SJCRH30 (cell line): Measurements from ENCODE around the gene KCNAB1. TPM values are rescaled to one million over a fixed set of nuclear protein-coding genes. Genes with fewer than 3 reads are reported as not detected.
"Not testable (repeated sequence)": the region's sequence is repeated elsewhere in the genome, so short reads cannot be mapped to it uniquely, and the experiment has no call there.

ENCODE experiments used
- DNase-seq, 2 experiments: peaks; one replicate each; pipeline ENCODE4 v3.0.0-alpha.2; 2015 to 2020
- H3K27ac ChIP-seq: fragments of 250-450 bp; sonication (Bioruptor Pico); 2 replicates; pipeline ENCODE4 v1.5.1; 2020; ENCODE audit warnings: mild to moderate bottlenecking, moderate library complexity
- H3K27me3 ChIP-seq: fragments of 250-450 bp; sonication (Bioruptor Pico); 2 replicates; pipeline ENCODE4 v1.5.1; 2020; ENCODE audit warnings: mild to moderate bottlenecking, moderate library complexity
- H3K36me3 ChIP-seq: fragments of 250-450 bp; sonication (Bioruptor Pico); 2 replicates; pipeline ENCODE4 v1.5.1; 2020; ENCODE audit warnings: mild to moderate bottlenecking, moderate library complexity
- H3K4me1 ChIP-seq: fragments of 250-450 bp; sonication (Bioruptor Pico); 2 replicates; pipeline ENCODE4 v1.5.1; 2020; ENCODE audit warnings: mild to moderate bottlenecking, moderate library complexity
- H3K4me3 ChIP-seq: fragments of 250-450 bp; sonication (Bioruptor Pico); 2 replicates; pipeline ENCODE4 v1.5.1; 2020; ENCODE audit warnings: mild to moderate bottlenecking, moderate library complexity
- H3K9me3 ChIP-seq: fragments of 250-450 bp; sonication (Bioruptor Pico); replicated peaks from 2 replicates; pipeline ENCODE4 v1.5.1; 2020; ENCODE audit warnings: mild to moderate bottlenecking, moderate library complexity
- total RNA-seq: library from RNA; depleted of rRNA; stranded (reverse); fragments of >200 nt; shearing (Covaris generic); gene quantifications from 2 replicates; pipeline ENCODE4 v1.2.3, GENCODE V29; 2014

Gene KCNAB1
- total RNA-seq, 1 experiment from 2014 or later, result not detected

- H3K27ac ChIP-seq, result no peak overlapping the region
- no peaks in the 10 kb centered on the region for H3K4me1 ChIP-seq
Measured at GRCh38 chr3:156126467-156126866, 6.1 kb downstream of the KCNAB1 start.

GRCh38 chr3:156131241-156131640 is 10.9 kb downstream of the KCNAB1 start:
- Histone ChIP-seq H3K9me3 (no peaks in the 10 kb centered on the region), H3K27me3 (no peaks in the 10 kb centered on the region), H3K36me3 (no peaks in the 10 kb centered on the region), H3K27ac (no peak overlapping the region), H3K4me3 (no peak overlapping the region), H3K4me1 (no peaks in the 10 kb centered on the region)
- no peak for DNase-seq

More at GRCh38 chr3:156126467-156126866, 6.1 kb downstream of the KCNAB1 start:
- Histone ChIP-seq H3K27me3 (no peaks in the 10 kb centered on the region), H3K9me3 (no peaks in the 10 kb centered on the region), H3K4me3 (no peak overlapping the region), H3K36me3 (no peaks in the 10 kb centered on the region)
- no peak for DNase-seq

GRCh38 chr3:156131799-156132198 is 11.4 kb downstream of the KCNAB1 start:
- H3K9me3 ChIP-seq, result no peaks in the 10 kb centered on the region
- no peak overlapping the region for H3K4me3 ChIP-seq
- no peaks in the 10 kb centered on the region for H3K27me3 ChIP-seq
- no peaks in the 10 kb centered on the region for H3K4me1 ChIP-seq
- H3K27ac ChIP-seq, result no peak overlapping the region
- no peaks in the 10 kb centered on the region for H3K36me3 ChIP-seq
- no peak for DNase-seq

- Histone ChIP-seq H3K4me3 (no peak overlapping the region), H3K27me3 (no peaks in the 10 kb centered on the region), H3K27ac (no peak overlapping the region), H3K4me1 (no peaks in the 10 kb centered on the region), H3K36me3 (no peaks in the 10 kb centered on the region), H3K9me3 (no peaks in the 10 kb centered on the region)
- no peak for DNase-seq
Measured at GRCh38 chr3:156132313-156132712, 11.9 kb downstream of the KCNAB1 start.

- H3K4me3 ChIP-seq, result no peak overlapping the region
- H3K36me3 ChIP-seq, result no peaks in the 10 kb centered on the region
- DNase-seq, result no peak
- no peak overlapping the region for H3K27ac ChIP-seq
- no peaks in the 10 kb centered on the region for H3K27me3 ChIP-seq
- H3K9me3 ChIP-seq, result no peaks in the 10 kb centered on the region
- H3K4me1 ChIP-seq, result no peaks in the 10 kb centered on the region
Measured at GRCh38 chr3:156133076-156133475, 12.7 kb downstream of the KCNAB1 start.

- H3K9me3 ChIP-seq, result no peaks in the 10 kb centered on the region
- DNase-seq, result peak in 1 of 2 experiments; percentile 24
- H3K36me3 ChIP-seq, result no peaks in the 10 kb centered on the region
- H3K4me1 ChIP-seq, result no peaks in the 10 kb centered on the region
- no peaks in the 10 kb centered on the region for H3K27me3 ChIP-seq
- no peak overlapping the region for H3K27ac ChIP-seq
- no peak overlapping the region for H3K4me3 ChIP-seq
Measured at GRCh38 chr3:156135921-156136638, 15.7 kb downstream of the KCNAB1 start.

- H3K36me3 ChIP-seq, H3K4me1 ChIP-seq: not testable (repeated sequence)
Measured at GRCh38 chr3:156137397-156137796, 17.0 kb downstream of the KCNAB1 start.

GRCh38 chr3:156140001-156140595 is 19.7 kb downstream of the KCNAB1 start:
- H3K4me1 ChIP-seq, result no peaks in the 10 kb centered on the region
- H3K4me3 ChIP-seq, result no peak overlapping the region
- no peak overlapping the region for H3K27ac ChIP-seq
- no peak for DNase-seq
- H3K27me3 ChIP-seq, result no peaks in the 10 kb centered on the region
- no peaks in the 10 kb centered on the region for H3K9me3 ChIP-seq
- H3K36me3 ChIP-seq, result no peaks in the 10 kb centered on the region

More at GRCh38 chr3:156137397-156137796, 17.0 kb downstream of the KCNAB1 start:
- H3K27me3 ChIP-seq, H3K9me3 ChIP-seq, H3K4me3 ChIP-seq, DNase-seq, H3K27ac ChIP-seq: not testable (repeated sequence)

GRCh38 chr3:156142702-156143101 is 22.3 kb downstream of the KCNAB1 start:
- no peaks in the 10 kb centered on the region for H3K36me3 ChIP-seq
- H3K4me1 ChIP-seq, result no peaks in the 10 kb centered on the region
- no peaks in the 10 kb centered on the region for H3K27me3 ChIP-seq
- H3K9me3 ChIP-seq, result no peaks in the 10 kb centered on the region
- no peak overlapping the region for H3K4me3 ChIP-seq
- no peak for DNase-seq
- no peak overlapping the region for H3K27ac ChIP-seq

GRCh38 chr3:156143136-156143535 is 22.8 kb downstream of the KCNAB1 start:
- H3K27ac ChIP-seq, result no peak overlapping the region

GRCh38 chr3:156144060-156144459 is 23.7 kb downstream of the KCNAB1 start:
- Histone ChIP-seq H3K4me3 (no peak overlapping the region), H3K27me3 (no peaks in the 10 kb centered on the region), H3K36me3 (no peaks in the 10 kb centered on the region), H3K9me3 (no peaks in the 10 kb centered on the region), H3K27ac (no peak overlapping the region), H3K4me1 (no peaks in the 10 kb centered on the region)
- DNase-seq, result no peak

More at GRCh38 chr3:156143136-156143535, 22.8 kb downstream of the KCNAB1 start:
- Histone ChIP-seq H3K36me3 (no peaks in the 10 kb centered on the region), H3K9me3 (no peaks in the 10 kb centered on the region), H3K4me1 (no peaks in the 10 kb centered on the region), H3K27me3 (no peaks in the 10 kb centered on the region), H3K4me3 (no peak overlapping the region)
- DNase-seq, result no peak

- DNase-seq, result no peak
- Histone ChIP-seq H3K4me3 (no peak overlapping the region), H3K9me3 (no peaks in the 10 kb centered on the region), H3K36me3 (no peaks in the 10 kb centered on the region), H3K27ac (no peak overlapping the region), H3K4me1 (no peaks in the 10 kb centered on the region), H3K27me3 (no peaks in the 10 kb centered on the region)
Measured at GRCh38 chr3:156145866-156146265, 25.5 kb downstream of the KCNAB1 start.

GRCh38 chr3:156148345-156148945 is 28.1 kb downstream of the KCNAB1 start:
- DNase-seq, result no peak
- Histone ChIP-seq H3K27me3 (no peaks in the 10 kb centered on the region), H3K9me3 (no peaks in the 10 kb centered on the region)

GRCh38 chr3:156148946-156149381 is 28.6 kb downstream of the KCNAB1 start:
- Histone ChIP-seq H3K27me3 (no peaks in the 10 kb centered on the region), H3K36me3 (no peaks in the 10 kb centered on the region), H3K9me3 (no peaks in the 10 kb centered on the region), H3K27ac (no peak overlapping the region), H3K4me1 (no peaks in the 10 kb centered on the region), H3K4me3 (no peak overlapping the region)
- no peak for DNase-seq

More at GRCh38 chr3:156148345-156148945, 28.1 kb downstream of the KCNAB1 start:
- Histone ChIP-seq H3K27ac (no peak overlapping the region), H3K4me3 (no peak overlapping the region), H3K4me1 (no peaks in the 10 kb centered on the region), H3K36me3 (no peaks in the 10 kb centered on the region)

GRCh38 chr3:156149876-156150275 is 29.5 kb downstream of the KCNAB1 start:
- H3K27ac ChIP-seq, result no peak overlapping the region
- no peaks in the 10 kb centered on the region for H3K4me1 ChIP-seq
- no peaks in the 10 kb centered on the region for H3K9me3 ChIP-seq
- no peaks in the 10 kb centered on the region for H3K27me3 ChIP-seq
- DNase-seq, result no peak
- H3K36me3 ChIP-seq, result no peaks in the 10 kb centered on the region
- H3K4me3 ChIP-seq, result no peak overlapping the region
